Measurements from ENCODE around the gene PCDHA3.

DNA sequence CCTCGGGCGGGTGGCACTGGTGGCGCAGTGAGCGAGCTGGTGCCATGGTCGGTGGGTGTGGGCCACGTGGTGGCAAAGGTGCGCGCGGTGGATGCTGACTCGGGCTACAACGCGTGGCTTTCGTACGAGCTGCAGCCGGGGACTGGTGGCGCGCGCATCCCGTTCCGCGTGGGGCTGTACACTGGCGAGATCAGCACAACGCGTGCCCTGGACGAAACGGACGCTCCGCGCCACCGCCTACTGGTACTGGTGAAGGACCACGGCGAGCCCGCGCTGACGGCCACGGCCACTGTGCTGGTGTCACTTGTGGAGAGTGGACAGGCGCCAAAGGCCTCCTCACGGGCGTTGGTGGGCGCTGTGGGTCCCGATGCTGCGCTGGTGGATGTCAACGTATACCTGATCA, 8.0 kb downstream of the PCDHA3 start:
- TF ChIP-seq YY1 (tag by site-specific recombination; IDR thresholded peaks at IDR 0.05) (no peak), ZNF274 (IDR thresholded peaks at IDR 0.05; ENCODE audit: low read length) (no peak), ZNF274 (tag by site-specific recombination; IDR thresholded peaks at IDR 0.05; ENCODE audit: borderline replicate concordance) (no peak), ZNF664 (tag by site-specific recombination; IDR thresholded peaks at IDR 0.05) (no peak), ZNF335 (tag by site-specific recombination; conservative IDR thresholded peaks at IDR 0.05) (no peak), ZNF747 (tag by site-specific recombination; IDR thresholded peaks at IDR 0.05) (no peak), KLF10 (tag by site-specific recombination; IDR thresholded peaks at IDR 0.05) (no peak)
- TF ChIP-seq, protein P1, sequence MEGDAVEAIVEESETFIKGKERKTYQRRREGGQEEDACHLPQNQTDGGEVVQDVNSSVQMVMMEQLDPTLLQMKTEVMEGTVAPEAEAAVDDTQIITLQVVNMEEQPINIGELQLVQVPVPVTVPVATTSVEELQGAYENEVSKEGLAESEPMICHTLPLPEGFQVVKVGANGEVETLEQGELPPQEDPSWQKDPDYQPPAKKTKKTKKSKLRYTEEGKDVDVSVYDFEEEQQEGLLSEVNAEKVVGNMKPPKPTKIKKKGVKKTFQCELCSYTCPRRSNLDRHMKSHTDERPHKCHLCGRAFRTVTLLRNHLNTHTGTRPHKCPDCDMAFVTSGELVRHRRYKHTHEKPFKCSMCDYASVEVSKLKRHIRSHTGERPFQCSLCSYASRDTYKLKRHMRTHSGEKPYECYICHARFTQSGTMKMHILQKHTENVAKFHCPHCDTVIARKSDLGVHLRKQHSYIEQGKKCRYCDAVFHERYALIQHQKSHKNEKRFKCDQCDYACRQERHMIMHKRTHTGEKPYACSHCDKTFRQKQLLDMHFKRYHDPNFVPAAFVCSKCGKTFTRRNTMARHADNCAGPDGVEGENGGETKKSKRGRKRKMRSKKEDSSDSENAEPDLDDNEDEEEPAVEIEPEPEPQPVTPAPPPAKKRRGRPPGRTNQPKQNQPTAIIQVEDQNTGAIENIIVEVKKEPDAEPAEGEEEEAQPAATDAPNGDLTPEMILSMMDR (tag by site-specific recombination; IDR thresholded peaks at IDR 0.05): no peak
- TF ChIP-seq, protein P2, sequence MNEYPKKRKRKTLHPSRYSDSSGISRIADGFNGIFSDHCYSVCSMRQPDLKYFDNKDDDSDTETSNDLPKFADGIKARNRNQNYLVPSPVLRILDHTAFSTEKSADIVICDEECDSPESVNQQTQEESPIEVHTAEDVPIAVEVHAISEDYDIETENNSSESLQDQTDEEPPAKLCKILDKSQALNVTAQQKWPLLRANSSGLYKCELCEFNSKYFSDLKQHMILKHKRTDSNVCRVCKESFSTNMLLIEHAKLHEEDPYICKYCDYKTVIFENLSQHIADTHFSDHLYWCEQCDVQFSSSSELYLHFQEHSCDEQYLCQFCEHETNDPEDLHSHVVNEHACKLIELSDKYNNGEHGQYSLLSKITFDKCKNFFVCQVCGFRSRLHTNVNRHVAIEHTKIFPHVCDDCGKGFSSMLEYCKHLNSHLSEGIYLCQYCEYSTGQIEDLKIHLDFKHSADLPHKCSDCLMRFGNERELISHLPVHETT (tag by site-specific recombination; IDR thresholded peaks at IDR 0.05): no peak
- TF ChIP-seq, protein P3, sequence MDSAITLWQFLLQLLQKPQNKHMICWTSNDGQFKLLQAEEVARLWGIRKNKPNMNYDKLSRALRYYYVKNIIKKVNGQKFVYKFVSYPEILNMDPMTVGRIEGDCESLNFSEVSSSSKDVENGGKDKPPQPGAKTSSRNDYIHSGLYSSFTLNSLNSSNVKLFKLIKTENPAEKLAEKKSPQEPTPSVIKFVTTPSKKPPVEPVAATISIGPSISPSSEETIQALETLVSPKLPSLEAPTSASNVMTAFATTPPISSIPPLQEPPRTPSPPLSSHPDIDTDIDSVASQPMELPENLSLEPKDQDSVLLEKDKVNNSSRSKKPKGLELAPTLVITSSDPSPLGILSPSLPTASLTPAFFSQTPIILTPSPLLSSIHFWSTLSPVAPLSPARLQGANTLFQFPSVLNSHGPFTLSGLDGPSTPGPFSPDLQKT (IDR thresholded peaks at IDR 0.05; ENCODE audit: borderline replicate concordance, low read depth, low read length): no peak
- TF ChIP-seq, protein P4, sequence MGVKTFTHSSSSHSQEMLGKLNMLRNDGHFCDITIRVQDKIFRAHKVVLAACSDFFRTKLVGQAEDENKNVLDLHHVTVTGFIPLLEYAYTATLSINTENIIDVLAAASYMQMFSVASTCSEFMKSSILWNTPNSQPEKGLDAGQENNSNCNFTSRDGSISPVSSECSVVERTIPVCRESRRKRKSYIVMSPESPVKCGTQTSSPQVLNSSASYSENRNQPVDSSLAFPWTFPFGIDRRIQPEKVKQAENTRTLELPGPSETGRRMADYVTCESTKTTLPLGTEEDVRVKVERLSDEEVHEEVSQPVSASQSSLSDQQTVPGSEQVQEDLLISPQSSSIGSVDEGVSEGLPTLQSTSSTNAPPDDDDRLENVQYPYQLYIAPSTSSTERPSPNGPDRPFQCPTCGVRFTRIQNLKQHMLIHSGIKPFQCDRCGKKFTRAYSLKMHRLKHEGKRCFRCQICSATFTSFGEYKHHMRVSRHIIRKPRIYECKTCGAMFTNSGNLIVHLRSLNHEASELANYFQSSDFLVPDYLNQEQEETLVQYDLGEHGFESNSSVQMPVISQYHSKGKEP (tag by site-specific recombination; IDR thresholded peaks at IDR 0.05): no peak
- TF ChIP-seq, protein P5, sequence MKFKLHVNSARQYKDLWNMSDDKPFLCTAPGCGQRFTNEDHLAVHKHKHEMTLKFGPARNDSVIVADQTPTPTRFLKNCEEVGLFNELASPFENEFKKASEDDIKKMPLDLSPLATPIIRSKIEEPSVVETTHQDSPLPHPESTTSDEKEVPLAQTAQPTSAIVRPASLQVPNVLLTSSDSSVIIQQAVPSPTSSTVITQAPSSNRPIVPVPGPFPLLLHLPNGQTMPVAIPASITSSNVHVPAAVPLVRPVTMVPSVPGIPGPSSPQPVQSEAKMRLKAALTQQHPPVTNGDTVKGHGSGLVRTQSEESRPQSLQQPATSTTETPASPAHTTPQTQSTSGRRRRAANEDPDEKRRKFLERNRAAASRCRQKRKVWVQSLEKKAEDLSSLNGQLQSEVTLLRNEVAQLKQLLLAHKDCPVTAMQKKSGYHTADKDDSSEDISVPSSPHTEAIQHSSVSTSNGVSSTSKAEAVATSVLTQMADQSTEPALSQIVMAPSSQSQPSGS (tag by site-specific recombination; IDR thresholded peaks at IDR 0.05; ENCODE audit: low read depth): no peak
- TF ChIP-seq, protein P6, sequence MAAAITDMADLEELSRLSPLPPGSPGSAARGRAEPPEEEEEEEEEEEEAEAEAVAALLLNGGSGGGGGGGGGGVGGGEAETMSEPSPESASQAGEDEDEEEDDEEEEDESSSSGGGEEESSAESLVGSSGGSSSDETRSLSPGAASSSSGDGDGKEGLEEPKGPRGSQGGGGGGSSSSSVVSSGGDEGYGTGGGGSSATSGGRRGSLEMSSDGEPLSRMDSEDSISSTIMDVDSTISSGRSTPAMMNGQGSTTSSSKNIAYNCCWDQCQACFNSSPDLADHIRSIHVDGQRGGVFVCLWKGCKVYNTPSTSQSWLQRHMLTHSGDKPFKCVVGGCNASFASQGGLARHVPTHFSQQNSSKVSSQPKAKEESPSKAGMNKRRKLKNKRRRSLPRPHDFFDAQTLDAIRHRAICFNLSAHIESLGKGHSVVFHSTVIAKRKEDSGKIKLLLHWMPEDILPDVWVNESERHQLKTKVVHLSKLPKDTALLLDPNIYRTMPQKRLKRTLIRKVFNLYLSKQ (tag by site-specific recombination; IDR thresholded peaks at IDR 0.05; ENCODE audit: borderline replicate concordance): no peak

Data from HEK293 (cell line).